HG03159 (cell line): Measurements from ENCODE around the gene FAM135A.

Experiments used
- ATAC-seq: cut with Tn5 transposase; IDR thresholded peaks from one replicate; pipeline ENCODE4 v1.9.1; 2021; ENCODE audit warnings: mild to moderate bottlenecking, moderate library complexity; ENCODE audit not compliant: unreplicated experiment

The FAM135A gene

DNA sequence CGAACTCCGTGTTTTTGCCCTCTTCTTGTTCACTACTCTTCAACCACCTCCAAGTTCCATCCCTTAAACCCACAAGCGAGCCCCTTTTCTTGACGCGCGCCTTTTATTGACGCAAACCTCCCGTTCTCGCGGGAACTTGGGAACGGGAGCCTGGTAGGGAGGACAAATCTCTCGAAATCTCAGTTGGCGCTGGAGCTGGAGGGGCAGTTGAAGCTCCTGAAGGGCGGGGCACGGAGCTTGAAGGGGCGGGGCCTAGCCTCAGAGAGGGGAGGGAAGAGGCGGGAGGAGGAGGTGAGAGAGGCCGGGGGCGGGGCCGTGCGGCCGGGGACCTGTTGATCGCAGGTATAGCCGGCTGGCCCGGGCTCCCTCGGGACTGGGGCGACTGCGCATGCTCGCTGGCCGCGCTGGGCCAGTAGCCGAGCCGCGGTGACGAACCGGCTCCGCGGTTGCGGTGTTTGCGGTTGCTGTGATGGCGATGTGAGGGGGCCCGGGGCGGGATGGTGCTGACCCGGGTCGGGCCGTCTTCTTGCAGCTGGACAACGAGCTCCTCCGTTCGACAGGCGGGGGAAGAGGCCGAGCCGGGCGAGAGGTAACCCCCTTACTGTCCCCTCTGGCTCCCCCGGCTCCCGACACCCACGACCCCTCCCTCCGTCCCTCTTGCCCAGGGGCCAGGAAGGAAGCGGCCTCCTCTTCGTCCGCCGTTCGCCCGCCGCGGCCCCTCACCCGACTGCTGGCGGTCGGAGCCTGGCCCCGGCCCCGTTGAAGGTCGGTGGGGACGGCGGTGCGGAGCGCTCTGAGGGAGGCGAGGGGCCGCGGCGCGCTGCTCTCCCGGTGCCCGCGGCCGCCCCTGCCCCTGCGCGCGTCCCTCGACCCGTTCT is at the start of gene FAM135A:
Gene FAM135A (plus strand): TSS at position 395 of the 878 bp plus-strand sequence. CDS start 14,835 bp downstream, outside the sequence.
- ATAC-seq, result peak; percentile 85

DNA sequence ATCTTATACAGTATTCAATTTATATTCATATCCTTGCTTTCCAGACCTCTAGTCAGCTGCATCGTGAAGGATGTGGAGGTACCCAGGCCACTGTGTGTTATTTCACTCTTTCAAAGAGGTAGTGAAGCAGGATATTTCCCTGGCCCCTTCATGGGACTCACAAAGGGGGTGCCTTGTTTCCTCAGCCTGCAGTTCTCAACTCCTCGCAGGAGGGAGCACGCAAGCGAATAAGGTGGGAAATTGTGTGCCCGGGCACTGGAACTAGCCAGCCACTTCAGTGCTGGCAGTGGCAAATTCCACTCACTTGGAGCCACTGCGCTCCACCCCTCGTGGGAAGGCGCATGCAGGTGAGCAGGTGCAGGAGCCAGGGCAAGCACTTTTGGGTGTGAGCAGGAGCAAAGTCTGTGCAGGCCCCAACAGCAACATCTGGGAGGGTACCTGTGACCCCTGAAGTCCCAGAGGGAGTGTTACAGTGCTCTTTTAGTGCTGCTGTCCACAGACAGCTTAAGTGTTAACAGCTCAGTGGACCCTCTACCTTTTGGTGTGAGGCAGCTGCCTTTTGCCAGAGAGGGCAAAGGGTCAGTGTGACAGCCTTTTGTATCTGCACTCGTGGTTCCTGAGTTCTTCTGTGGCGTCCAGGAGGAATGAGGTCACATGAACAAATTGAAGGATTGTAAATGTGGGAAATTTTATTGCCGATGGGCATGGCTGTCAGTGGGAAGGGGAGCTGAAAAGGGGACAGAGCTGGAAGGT is 49.4 kb upstream of the FAM135A start:
- no peak for ATAC-seq

DNA sequence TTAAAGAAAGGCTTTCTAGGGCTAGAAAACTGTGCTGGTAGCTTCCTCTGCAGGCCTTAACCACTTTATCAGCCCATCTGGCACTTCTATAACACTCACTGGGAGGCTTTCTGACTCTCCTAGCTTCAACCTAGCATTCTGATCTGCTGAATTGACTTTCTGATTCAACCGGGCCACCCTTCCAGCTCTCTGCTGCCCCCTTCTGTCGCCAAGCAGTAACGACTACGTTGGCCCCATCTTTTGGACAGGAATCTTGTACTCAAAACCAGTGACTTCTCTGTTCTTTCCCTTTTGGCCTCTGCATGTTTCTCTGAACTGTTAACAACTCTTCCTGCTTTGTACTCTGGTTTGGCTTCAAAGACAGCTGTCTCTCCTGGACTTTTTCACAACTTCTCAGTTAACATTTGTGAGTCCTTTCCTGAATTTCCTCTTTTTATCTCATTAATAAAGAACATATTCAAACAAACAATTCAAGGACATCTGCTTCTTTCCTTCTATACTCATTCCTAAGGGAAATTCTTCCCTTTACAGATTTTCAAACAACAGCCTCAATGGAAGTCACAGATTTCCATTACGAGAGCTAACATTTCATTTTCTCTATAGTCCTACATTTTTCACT is 43.9 kb upstream of the FAM135A start:
- ATAC-seq, result peak; percentile 88

DNA sequence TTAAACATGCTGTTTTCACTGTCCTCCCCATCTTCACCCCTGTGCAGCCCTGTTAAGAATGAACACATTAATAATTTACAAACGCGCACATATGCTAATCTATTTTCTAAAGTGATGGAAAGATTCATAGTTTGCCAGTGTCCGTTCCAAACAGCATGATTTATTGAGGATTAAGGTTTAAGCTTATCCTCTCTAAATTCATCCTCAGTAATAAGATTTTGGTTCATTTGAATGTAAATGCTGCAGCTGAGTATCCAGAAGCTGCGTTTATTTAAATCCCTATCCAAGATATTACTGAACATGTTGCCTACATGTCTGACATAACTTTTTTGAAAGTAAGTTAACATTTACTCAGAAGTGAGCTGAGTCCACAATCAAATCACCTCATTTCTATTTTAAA is 42.8 kb upstream of the FAM135A start:
- no peak for ATAC-seq

DNA sequence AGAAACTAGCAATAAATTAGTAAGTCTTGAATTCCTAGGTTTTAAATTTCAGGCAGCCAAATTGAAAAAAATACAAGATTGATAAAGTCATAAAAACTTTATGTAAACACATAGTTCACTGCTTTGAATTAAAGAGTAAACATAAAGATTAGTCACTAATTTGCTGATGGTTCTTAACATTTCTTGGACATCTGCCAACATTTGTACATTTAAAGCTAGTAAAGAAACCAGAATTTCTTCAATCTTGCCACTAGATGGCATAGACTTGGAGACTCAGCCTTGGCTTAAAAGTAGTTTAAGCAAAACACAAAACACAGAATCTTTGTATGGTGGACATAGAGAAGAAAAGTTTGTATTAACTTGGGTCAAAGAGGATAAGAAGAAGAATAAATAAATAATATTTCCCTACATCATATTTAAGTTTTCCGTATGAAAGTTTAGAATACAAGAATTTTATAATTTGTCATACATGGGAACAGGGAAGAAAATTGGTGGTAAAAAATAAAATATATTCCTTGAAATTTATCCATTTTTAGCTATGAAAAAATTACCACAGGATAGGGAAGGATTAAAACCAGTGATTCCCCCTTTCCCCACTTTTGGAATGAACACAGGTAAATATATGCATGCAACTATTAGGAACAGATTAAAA is 41.7 kb upstream of the FAM135A start:
- peak; percentile 58 for ATAC-seq

DNA sequence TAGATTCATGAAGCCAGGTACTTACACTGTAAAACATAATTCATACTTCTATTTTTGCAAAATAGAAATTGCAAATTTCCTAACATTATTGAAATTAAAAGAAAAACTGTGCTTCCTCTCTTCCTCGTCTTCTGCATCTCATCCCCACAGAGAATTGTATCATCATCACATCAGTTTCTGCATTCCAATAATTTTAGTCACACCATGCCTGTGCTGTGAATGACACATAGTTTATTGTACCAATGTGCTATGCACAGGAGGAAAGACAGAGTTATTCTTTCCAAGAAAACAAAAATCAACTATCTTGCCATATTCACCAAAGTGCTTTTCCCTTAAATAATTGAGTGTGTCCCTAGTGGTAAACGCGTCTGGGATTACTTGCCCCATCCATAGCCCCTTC is 38.1 kb upstream of the FAM135A start:
- ATAC-seq, result no peak

DNA sequence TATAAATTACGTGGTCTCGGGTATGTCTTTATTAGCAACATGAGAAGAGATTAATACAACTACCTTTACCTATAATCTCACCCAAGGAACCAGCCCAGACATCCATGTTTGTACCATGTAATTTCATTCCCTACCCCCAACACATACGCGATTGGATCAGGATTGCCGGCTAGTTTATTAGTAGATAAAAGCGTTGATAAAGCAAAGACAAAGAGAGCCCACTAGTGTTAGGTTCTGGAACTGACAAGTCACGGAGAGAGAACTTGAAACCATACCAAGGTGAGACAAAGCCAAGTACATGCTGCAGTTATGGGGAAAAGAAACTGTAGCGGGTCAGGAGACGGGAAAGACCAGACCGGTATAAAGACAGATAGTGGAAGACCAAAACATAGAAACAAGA is 37.4 kb upstream of the FAM135A start:
- ATAC-seq, result no peak

DNA sequence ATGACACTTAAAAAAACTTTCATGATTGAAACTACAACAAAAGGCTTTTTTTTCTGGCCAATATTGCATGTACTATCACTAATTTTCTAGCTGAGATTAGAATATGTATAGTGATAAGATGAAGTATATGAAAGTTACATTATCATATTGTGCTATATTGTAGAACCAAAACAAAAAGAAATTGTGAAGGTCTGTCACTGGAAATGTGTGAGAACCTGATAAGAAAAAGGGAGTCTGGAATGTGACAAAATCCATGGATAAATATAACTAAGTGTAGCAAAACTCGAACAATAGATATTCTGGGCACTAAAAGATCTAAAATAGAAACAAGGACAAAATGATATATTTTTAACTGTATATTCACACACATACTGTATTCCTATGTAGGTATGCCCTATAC is 36.7 kb upstream of the FAM135A start:
- no peak for ATAC-seq

DNA sequence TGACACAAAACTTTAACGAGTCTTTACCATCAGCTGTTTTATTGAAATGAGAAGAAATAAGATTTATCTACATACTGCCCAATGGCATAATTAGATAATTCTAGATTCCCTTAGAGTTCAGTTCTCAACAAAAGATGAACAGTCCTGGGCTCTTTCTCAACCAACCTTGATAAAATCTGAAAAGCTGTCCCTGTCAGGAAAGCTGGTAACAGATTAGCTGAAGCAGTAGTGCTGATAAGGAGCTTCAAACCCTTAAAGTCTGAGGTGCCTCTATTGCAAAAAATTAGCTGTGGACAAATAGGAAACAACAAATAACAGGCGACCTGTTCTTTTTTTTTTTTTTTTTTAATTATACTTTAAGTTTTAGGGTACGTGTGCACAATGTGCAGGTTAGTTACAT is 35.9 kb upstream of the FAM135A start:
- ATAC-seq, result no peak

DNA sequence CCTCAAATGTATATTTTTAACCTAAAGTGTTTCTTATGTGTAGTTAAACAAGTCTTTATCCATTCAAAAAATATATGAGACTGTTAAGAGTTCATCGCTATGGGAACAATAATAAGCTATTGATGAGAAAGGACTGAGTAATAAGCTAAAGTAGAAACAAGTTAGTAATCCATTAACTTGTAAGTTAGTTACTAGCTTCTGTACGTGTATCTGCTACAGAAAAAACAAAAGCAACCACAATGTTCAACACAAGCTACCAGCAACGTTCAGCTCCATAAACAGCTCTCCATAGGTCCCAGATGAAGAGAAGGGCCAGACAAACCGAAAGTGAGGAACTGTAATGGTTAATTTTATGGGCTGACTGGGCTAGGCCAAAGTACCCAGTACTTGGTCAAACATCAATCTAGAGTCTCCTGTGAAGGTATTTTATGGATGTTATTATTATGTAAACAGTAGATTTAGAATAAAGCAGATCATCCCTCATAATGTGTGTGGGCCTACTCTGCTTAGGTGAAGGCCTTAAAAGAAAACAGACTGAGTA is 33.8 kb upstream of the FAM135A start:
- ATAC-seq, result no peak

DNA sequence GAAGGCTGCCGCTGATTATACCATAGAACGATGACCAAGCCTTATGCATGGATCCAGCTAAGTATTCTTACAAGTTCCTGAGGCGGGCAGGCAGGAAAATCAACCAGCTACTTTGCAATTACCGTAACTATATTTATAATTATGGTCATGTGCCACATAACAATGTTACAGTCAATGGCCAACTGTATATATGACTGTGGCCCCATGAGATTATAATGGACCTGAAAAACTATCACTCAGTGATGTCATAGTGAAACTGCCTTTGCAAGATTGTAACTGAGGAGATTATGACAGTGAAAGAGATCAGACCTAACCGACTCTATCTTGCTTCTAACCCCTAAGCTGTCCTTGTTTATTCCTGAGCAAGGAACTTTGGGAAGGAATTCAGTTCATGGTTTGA is 33.1 kb upstream of the FAM135A start:
- ATAC-seq, result peak; percentile 81

DNA sequence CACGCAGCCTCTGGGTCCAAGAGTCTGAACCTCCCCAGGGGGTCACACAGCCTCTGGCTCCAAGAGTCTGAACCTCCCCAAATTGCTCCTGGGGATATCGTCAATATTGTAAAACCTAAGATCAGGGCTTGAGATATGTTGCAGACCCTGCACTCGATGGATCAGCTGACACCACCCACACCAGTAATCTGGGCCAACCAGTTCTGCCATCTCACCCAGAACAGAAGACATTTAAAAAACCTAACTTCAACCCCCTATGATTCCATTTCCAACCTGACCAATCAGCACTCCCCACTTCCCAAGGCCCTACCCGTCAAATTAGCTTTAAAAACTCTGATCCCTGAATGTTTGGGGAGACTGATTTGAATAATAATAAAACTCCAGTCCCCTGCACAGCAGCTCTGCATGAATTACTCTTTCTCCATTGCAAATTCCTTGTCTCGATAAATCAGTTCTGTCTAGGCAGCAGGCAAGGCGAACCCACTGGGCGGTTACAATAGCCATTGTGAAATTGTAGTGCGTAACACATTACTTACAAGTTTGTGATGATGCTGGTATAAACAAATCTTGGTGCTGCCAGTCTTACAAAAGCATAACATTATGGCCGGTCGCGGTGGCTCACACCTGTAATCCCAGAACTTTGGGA is 32.4 kb upstream of the FAM135A start:
- no peak for ATAC-seq

DNA sequence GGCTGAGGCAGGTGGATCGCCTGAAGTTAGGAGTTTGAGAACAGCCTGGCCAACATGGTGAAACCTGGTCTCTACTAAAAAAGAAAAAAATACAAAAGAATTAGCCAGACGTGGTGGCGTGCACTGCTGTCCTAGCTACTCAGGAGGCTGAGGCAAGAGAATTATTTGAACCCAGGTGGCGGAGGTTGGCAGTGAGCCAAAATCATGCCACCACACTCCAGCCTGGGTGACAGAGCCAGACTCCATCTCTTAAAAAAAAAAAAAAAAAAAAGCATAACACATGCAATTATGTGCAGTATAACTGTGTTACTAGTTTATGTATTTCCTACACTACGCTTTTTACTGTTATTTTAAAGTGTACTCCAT is 31.9 kb upstream of the FAM135A start:
- no peak for ATAC-seq

DNA sequence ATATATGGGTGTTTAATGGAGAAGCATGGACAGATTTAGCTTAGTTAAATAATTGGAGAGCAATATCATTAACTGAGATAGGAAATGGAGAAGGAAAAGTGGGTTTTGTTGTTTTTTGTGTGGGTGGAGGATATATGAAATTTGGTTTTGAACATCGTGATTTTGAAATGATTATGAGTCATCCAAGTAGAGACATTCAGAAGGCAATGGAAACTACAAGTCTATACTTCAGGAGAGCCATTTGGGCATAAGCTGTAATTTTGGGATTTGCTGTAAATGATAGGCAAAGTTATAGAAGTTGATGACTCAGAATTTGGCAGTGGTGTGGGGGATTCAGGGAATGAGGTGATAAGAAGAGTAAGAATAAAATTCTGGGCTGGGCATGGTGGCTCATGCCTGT is 27.4 kb upstream of the FAM135A start:
- no peak for ATAC-seq

DNA sequence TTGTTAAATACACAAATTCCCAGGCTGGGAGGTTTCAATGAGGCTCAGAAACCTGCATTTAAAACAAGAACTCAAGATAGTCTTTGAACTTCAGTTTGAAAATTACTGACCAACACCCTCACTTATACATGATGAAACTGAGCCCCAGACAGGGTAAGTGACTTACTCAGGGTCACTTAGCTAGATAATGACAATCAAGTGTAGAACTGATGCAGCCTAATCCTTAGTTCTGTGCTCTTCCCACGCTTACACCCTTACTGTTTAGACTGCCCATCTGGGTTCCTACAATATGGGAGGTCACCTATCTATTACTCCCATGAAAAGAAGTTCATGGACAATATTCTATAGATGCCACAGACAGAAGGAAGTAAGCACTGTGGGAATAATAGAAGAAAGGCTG is 24.5 kb upstream of the FAM135A start:
- no peak for ATAC-seq

DNA sequence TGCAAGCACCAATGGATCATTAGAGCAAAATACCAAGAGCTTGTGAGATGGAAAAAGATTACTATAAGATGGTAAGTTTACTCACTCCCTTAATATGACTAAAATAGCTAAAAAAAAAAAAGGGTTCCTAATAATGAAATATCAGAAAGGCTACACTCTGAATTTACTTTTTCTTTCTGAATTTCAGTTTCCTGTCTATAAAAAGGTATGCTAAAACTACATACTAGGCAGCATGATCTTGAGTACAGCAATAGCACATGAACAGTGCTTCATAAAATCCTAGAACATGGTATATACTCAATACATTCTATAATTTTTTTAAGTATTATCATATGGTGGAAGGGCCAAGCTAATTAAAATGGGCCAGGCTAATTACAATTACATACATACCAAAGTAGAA is 24.0 kb upstream of the FAM135A start:
- ATAC-seq, result no peak

DNA sequence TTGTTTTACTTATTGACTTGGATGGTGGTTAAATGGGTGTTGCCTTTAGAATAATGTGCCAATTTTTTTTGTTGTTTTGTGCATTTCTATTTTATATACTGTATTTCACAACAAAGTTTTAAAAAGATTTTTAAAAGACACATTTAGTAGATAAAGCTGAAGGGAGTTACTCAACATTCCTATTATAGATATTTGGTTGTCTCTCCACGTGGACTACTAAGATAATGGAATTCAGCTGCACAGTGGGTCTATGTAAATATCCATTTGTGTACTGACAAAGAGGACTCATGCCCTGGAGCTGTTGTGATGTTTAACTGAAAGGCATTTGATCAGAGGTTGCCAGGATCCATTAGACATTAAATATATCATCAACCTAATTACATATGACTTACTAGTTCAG is 23.2 kb upstream of the FAM135A start:
- no peak for ATAC-seq

DNA sequence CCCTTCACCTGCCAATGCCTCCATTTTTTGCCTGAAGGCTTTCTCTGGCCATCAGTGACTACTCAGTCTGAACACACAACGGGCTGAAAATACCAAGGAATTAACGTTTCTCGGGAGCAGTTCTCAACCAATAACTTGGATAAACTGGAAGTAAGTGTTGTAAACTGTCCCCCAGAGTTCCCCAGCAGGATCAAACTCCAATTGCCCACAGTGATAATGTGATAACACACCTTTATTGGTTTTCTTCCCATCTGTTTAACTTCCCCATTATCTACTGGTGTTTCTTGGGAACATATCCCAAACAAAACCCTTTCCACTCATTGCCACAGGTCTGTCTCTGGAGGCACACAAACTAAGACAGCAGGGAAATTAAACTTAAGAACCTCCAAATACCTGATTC is 21.8 kb upstream of the FAM135A start:
- ATAC-seq, result no peak

DNA sequence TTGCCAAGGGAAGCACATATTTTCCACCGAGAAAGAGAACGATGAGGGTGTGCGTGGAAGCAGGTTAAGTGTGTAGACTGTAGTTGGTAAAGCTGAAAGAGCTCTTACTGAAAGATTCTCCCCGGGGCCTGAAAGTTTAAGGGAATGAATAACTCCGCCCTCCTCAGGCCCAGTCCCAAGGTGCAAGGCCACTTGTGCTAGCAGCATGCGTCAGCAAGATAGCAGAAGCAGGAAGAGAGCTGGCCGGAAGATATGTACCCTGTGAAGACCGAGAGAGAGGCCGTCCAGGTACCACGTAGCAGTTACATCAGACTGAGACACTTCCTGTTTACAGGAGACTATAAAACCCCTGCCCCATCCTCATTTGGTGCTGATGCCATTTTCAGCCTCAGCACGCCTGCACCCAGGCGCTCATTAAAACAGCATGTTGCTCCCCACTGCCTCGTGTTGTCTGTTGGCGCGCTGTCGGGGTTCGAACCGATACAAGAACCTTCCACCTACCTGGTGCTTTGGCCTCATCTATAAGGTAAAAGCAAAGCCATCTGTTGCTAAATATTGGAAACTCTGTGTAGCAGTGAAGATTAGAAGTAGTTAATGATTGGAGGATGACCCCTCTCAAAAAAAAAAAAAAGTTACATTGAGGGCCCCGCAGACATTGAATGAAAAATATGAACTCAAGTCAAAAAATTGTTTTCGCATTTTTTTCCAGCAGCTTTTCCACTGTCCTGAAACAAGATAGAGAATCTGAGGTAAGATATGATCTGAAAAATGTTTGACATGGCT is 18.6 kb upstream of the FAM135A start:
- no peak for ATAC-seq

DNA sequence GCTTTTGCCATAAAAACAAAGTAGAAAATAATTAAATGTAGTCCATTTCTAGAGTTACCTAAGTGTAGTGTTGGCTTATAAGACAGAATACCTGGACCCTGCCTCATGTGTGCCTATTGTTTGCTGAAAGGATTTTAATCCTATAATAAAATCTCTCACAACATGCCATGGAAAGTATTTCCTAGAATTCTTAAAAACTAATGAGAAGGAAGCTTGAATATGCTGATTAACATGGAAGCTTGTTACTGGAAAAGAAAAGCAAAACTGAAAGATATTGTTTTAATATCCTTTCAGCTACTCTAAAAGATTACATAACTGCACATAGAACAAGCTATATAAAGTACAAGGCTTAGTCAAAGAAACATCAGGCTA is 18.0 kb upstream of the FAM135A start:
- no peak for ATAC-seq
